Measurements from ENCODE around the gene KRTAP4-11.
"Not testable (repeated sequence)": the region's sequence is repeated elsewhere in the genome, so short reads cannot be mapped to it uniquely, and the experiment has no call there.

The KRTAP4-11 gene

GRCh38 chr17:41084100-41084856 is 33.9 kb downstream of the KRTAP4-11 start, which contains the start of gene KRTAP4-7:
Gene KRTAP4-7, plus strand, starts transcription at chr17:41084150. Its CDS starts 57 bp downstream, at chr17:41084207.
- not testable (repeated sequence) for DNase-seq (ENCODE audit: low spot score in 2 of 2); H3K27ac Mint-ChIP-seq; H3K9me3 Mint-ChIP-seq; H3K36me3 Mint-ChIP-seq; ATAC-seq (ENCODE audit: low read depth); H3K4me3 Mint-ChIP-seq; H3K4me1 Mint-ChIP-seq
- H3K27me3 Mint-ChIP-seq: peaks cover 13% of the 10 kb centered on the region

- H3K9me3 Mint-ChIP-seq; H3K4me3 Mint-ChIP-seq; ATAC-seq (ENCODE audit: low read depth); H3K27ac Mint-ChIP-seq; H3K36me3 Mint-ChIP-seq; H3K4me1 Mint-ChIP-seq; DNase-seq (ENCODE audit: low spot score in 2 of 2): not testable (repeated sequence)
- H3K27me3 Mint-ChIP-seq: peaks cover 13% of the 10 kb centered on the region
These were observed 34.7 kb downstream of the KRTAP4-11 start for GRCh38 chr17:41083427-41083826.

GRCh38 chr17:41082626-41083025 is 35.5 kb downstream of the KRTAP4-11 start:
- Mint-ChIP-seq H3K4me1 (no peaks in the 10 kb centered on the region), H3K27ac (no peak overlapping the region), H3K9me3 (peaks cover 4% of the 10 kb centered on the region), H3K36me3 (no peaks in the 10 kb centered on the region), H3K4me3 (no peak overlapping the region), H3K27me3 (peaks cover 13% of the 10 kb centered on the region)
- ATAC-seq (ENCODE audit: low read depth) (no peak), DNase-seq (ENCODE audit: low spot score in 2 of 2) (no peak)

- H3K4me1 Mint-ChIP-seq: no peaks in the 10 kb centered on the region
- no peak for DNase-seq (ENCODE audit: low spot score in 2 of 2)
- no peak overlapping the region for H3K27ac Mint-ChIP-seq
- no peak for ATAC-seq (ENCODE audit: low read depth)
- H3K36me3 Mint-ChIP-seq: no peaks in the 10 kb centered on the region
- H3K9me3 Mint-ChIP-seq: peaks cover 9% of the 10 kb centered on the region
- H3K4me3 Mint-ChIP-seq: no peak overlapping the region
- peaks cover 12% of the 10 kb centered on the region for H3K27me3 Mint-ChIP-seq
These were observed 41.4 kb downstream of the KRTAP4-11 start for GRCh38 chr17:41076788-41077187.

GRCh38 chr17:41073676-41074075 is 44.5 kb downstream of the KRTAP4-11 start:
- peaks cover 5% of the 10 kb centered on the region for H3K9me3 Mint-ChIP-seq

GRCh38 chr17:41071606-41072360 is 46.4 kb downstream of the KRTAP4-11 start:
- Mint-ChIP-seq H3K4me3 (no peak overlapping the region), H3K27me3 (peaks cover 14% of the 10 kb centered on the region), H3K4me1 (no peaks in the 10 kb centered on the region), H3K36me3 (no peaks in the 10 kb centered on the region), H3K9me3 (peaks cover 4% of the 10 kb centered on the region), H3K27ac (no peak overlapping the region)
- no peak for DNase-seq (ENCODE audit: low spot score in 2 of 2)
- no peak for ATAC-seq (ENCODE audit: low read depth)

More at GRCh38 chr17:41073676-41074075, 44.5 kb downstream of the KRTAP4-11 start:
- no peak for DNase-seq (ENCODE audit: low spot score in 2 of 2)
- H3K4me1 Mint-ChIP-seq: no peaks in the 10 kb centered on the region
- H3K36me3 Mint-ChIP-seq: no peaks in the 10 kb centered on the region
- ATAC-seq (ENCODE audit: low read depth): no peak
- no peak overlapping the region for H3K4me3 Mint-ChIP-seq
- H3K27me3 Mint-ChIP-seq: peaks cover 10% of the 10 kb centered on the region
- no peak overlapping the region for H3K27ac Mint-ChIP-seq

- DNase-seq (ENCODE audit: low spot score in 2 of 2) (no peak), ATAC-seq (ENCODE audit: low read depth) (no peak)
- Mint-ChIP-seq H3K27me3 (peaks cover 14% of the 10 kb centered on the region), H3K27ac (no peak overlapping the region), H3K9me3 (no peaks in the 10 kb centered on the region), H3K4me3 (no peak overlapping the region), H3K4me1 (no peaks in the 10 kb centered on the region), H3K36me3 (no peaks in the 10 kb centered on the region)
These were observed 49.1 kb downstream of the KRTAP4-11 start for GRCh38 chr17:41069031-41069430.

- Mint-ChIP-seq H3K4me1 (no peaks in the 10 kb centered on the region), H3K27me3 (peaks cover 16% of the 10 kb centered on the region), H3K4me3 (no peak overlapping the region), H3K36me3 (no peaks in the 10 kb centered on the region), H3K9me3 (no peaks in the 10 kb centered on the region), H3K27ac (no peak overlapping the region)
- no peak for DNase-seq (ENCODE audit: low spot score in 2 of 2)
- ATAC-seq (ENCODE audit: low read depth): no peak
These were observed 50.9 kb downstream of the KRTAP4-11 start for GRCh38 chr17:41067281-41067680.

Data from memory B cell (primary cell).